Stimulated activated memory B cell treated with anti-CD40 and anti-IgM and Interleukin-4, amounts not matched to agents 10 μg/mL and 1 μg/mL and 100 μg/mL, for 72 hours (primary cell): ENCODE measurements around the gene CD22.

ENCODE experiments used
- ATAC-seq: fragments of 150-1000 bp; cut with Tn5 transposase; 2 replicates; pipeline ENCODE4 v1.10.0; 2021
- H3K27ac Mint-ChIP-seq: one replicate; pipeline ENCODE4 v1.8.0; 2022; ENCODE audit warnings: mild to moderate bottlenecking, mixed read lengths
- H3K27me3 Mint-ChIP-seq: one replicate; pipeline ENCODE4 v1.8.0; 2022; ENCODE audit warnings: mixed read lengths
- H3K36me3 Mint-ChIP-seq: one replicate; pipeline ENCODE4 v1.8.0; 2022; ENCODE audit warnings: mixed read lengths
- H3K4me1 Mint-ChIP-seq: one replicate; pipeline ENCODE4 v1.8.0; 2022; ENCODE audit warnings: mixed read lengths
- H3K4me3 Mint-ChIP-seq: one replicate; pipeline ENCODE4 v1.8.0; 2022; ENCODE audit warnings: mild to moderate bottlenecking, moderate library complexity, mixed read lengths
- H3K9me3 Mint-ChIP-seq: one replicate; pipeline ENCODE4 v1.8.0; 2022; ENCODE audit warnings: mixed read lengths

Gene CD22

GRCh38 chr19:35292421-35293362 lies 36.3 kb upstream of the CD22 start:
- Mint-ChIP-seq H3K27ac (no peak overlapping the region), H3K9me3 (no peaks in the 10 kb centered on the region), H3K27me3 (no peaks in the 10 kb centered on the region), H3K4me3 (no peak overlapping the region), H3K4me1 (peaks cover 30% of the 10 kb centered on the region), H3K36me3 (no peaks in the 10 kb centered on the region)
- no peak for ATAC-seq

GRCh38 chr19:35293363-35293739 lies 35.6 kb upstream of the CD22 start:
- no peak overlapping the region for H3K4me3 Mint-ChIP-seq
- ATAC-seq: no peak
- peaks cover 30% of the 10 kb centered on the region for H3K4me1 Mint-ChIP-seq
- H3K9me3 Mint-ChIP-seq: no peaks in the 10 kb centered on the region
- no peaks in the 10 kb centered on the region for H3K36me3 Mint-ChIP-seq
- H3K27me3 Mint-ChIP-seq: no peaks in the 10 kb centered on the region
- H3K27ac Mint-ChIP-seq: no peak overlapping the region

GRCh38 chr19:35293808-35294207 lies 35.2 kb upstream of the CD22 start:
- Mint-ChIP-seq H3K4me1 (peaks cover 30% of the 10 kb centered on the region), H3K36me3 (no peaks in the 10 kb centered on the region), H3K27me3 (no peaks in the 10 kb centered on the region), H3K9me3 (no peaks in the 10 kb centered on the region), H3K27ac (no peak overlapping the region), H3K4me3 (no peak overlapping the region)
- no peak for ATAC-seq

GRCh38 chr19:35294328-35294727 lies 34.7 kb upstream of the CD22 start:
- H3K9me3 Mint-ChIP-seq: no peaks in the 10 kb centered on the region
- no peak for ATAC-seq
- no peak overlapping the region for H3K27ac Mint-ChIP-seq
- no peaks in the 10 kb centered on the region for H3K27me3 Mint-ChIP-seq
- H3K36me3 Mint-ChIP-seq: no peaks in the 10 kb centered on the region
- no peak overlapping the region for H3K4me3 Mint-ChIP-seq
- peaks cover 30% of the 10 kb centered on the region for H3K4me1 Mint-ChIP-seq

GRCh38 chr19:35294859-35295791 lies 33.9 kb upstream of the CD22 start:
- Mint-ChIP-seq H3K4me1 (peaks cover 30% of the 10 kb centered on the region), H3K27me3 (no peaks in the 10 kb centered on the region), H3K36me3 (no peaks in the 10 kb centered on the region), H3K27ac (no peak overlapping the region), H3K9me3 (no peaks in the 10 kb centered on the region), H3K4me3 (no peak overlapping the region)
- ATAC-seq: no peak

- peaks cover 29% of the 10 kb centered on the region for H3K4me1 Mint-ChIP-seq
- H3K4me3 Mint-ChIP-seq: no peak overlapping the region
- H3K9me3 Mint-ChIP-seq: no peaks in the 10 kb centered on the region
- no peaks in the 10 kb centered on the region for H3K36me3 Mint-ChIP-seq
- peak; percentile 73 for ATAC-seq
- H3K27me3 Mint-ChIP-seq: no peaks in the 10 kb centered on the region
- no peak overlapping the region for H3K27ac Mint-ChIP-seq
Observed at GRCh38 chr19:35295792-35296462, 33.1 kb upstream of the CD22 start.

GRCh38 chr19:35296644-35297514 lies 32.1 kb upstream of the CD22 start:
- no peak for ATAC-seq
- H3K36me3 Mint-ChIP-seq: no peaks in the 10 kb centered on the region
- H3K4me1 Mint-ChIP-seq: peaks cover 20% of the 10 kb centered on the region
- no peak overlapping the region for H3K4me3 Mint-ChIP-seq
- H3K27me3 Mint-ChIP-seq: no peaks in the 10 kb centered on the region
- H3K27ac Mint-ChIP-seq: no peak overlapping the region
- no peaks in the 10 kb centered on the region for H3K9me3 Mint-ChIP-seq

GRCh38 chr19:35297515-35297848 lies 31.5 kb upstream of the CD22 start:
- Mint-ChIP-seq H3K4me3 (no peak overlapping the region), H3K27ac (no peak overlapping the region), H3K4me1 (peaks cover 14% of the 10 kb centered on the region), H3K9me3 (no peaks in the 10 kb centered on the region), H3K27me3 (no peaks in the 10 kb centered on the region), H3K36me3 (no peaks in the 10 kb centered on the region)
- ATAC-seq: no peak

- Mint-ChIP-seq H3K9me3 (no peaks in the 10 kb centered on the region), H3K4me1 (peaks cover 10% of the 10 kb centered on the region), H3K36me3 (no peaks in the 10 kb centered on the region), H3K4me3 (no peak overlapping the region), H3K27me3 (no peaks in the 10 kb centered on the region), H3K27ac (no peak overlapping the region)
- no peak for ATAC-seq
Observed at GRCh38 chr19:35297922-35298321, 31.1 kb upstream of the CD22 start.

GRCh38 chr19:35298561-35298972 lies 30.4 kb upstream of the CD22 start:
- no peaks in the 10 kb centered on the region for H3K27me3 Mint-ChIP-seq
- H3K4me3 Mint-ChIP-seq: no peak overlapping the region
- ATAC-seq: no peak
- peaks cover 7% of the 10 kb centered on the region for H3K4me1 Mint-ChIP-seq
- no peak overlapping the region for H3K27ac Mint-ChIP-seq
- no peaks in the 10 kb centered on the region for H3K36me3 Mint-ChIP-seq
- H3K9me3 Mint-ChIP-seq: no peaks in the 10 kb centered on the region

GRCh38 chr19:35299523-35300338 lies 29.3 kb upstream of the CD22 start:
- no peaks in the 10 kb centered on the region for H3K36me3 Mint-ChIP-seq
- H3K27ac Mint-ChIP-seq: no peak overlapping the region
- no peaks in the 10 kb centered on the region for H3K27me3 Mint-ChIP-seq
- H3K4me1 Mint-ChIP-seq: peaks cover 13% of the 10 kb centered on the region
- no peak for ATAC-seq
- H3K4me3 Mint-ChIP-seq: no peak overlapping the region
- H3K9me3 Mint-ChIP-seq: no peaks in the 10 kb centered on the region

GRCh38 chr19:35300339-35300649 lies 28.7 kb upstream of the CD22 start:
- Mint-ChIP-seq H3K9me3 (no peaks in the 10 kb centered on the region), H3K4me1 (peaks cover 13% of the 10 kb centered on the region)
- no peak for ATAC-seq

GRCh38 chr19:35301961-35302360 lies 27.0 kb upstream of the CD22 start:
- H3K9me3 Mint-ChIP-seq: no peaks in the 10 kb centered on the region
- H3K4me3 Mint-ChIP-seq: no peak overlapping the region
- no peaks in the 10 kb centered on the region for H3K27me3 Mint-ChIP-seq
- H3K4me1 Mint-ChIP-seq: peaks cover 13% of the 10 kb centered on the region
- no peaks in the 10 kb centered on the region for H3K36me3 Mint-ChIP-seq
- ATAC-seq: no peak
- no peak overlapping the region for H3K27ac Mint-ChIP-seq

More at GRCh38 chr19:35300339-35300649, 28.7 kb upstream of the CD22 start:
- H3K27ac Mint-ChIP-seq: no peak overlapping the region
- H3K4me3 Mint-ChIP-seq: no peak overlapping the region
- H3K36me3 Mint-ChIP-seq: no peaks in the 10 kb centered on the region
- no peaks in the 10 kb centered on the region for H3K27me3 Mint-ChIP-seq

GRCh38 chr19:35302446-35302845 lies 26.5 kb upstream of the CD22 start:
- Mint-ChIP-seq H3K9me3 (no peaks in the 10 kb centered on the region), H3K27me3 (no peaks in the 10 kb centered on the region), H3K4me1 (peaks cover 18% of the 10 kb centered on the region), H3K36me3 (no peaks in the 10 kb centered on the region), H3K4me3 (no peak overlapping the region), H3K27ac (no peak overlapping the region)
- ATAC-seq: peak; percentile 40
